Effector CD8-positive, alpha-beta T cell (primary cell): ENCODE results near the gene TRPM2.
"Not testable (repeated sequence)": the region's sequence is repeated elsewhere in the genome, so short reads cannot be mapped to it uniquely, and the experiment has no call there.

ENCODE experiments used
- DNase-seq: peaks from one replicate; lab custom pipeline; 2025; lab: John Stamatoyannopoulos, UW

The TRPM2 gene

GRCh38 chr21:44415073-44416025, 61.9 kb downstream of the TRPM2 start:
- DNase-seq, result no peak

DNA sequence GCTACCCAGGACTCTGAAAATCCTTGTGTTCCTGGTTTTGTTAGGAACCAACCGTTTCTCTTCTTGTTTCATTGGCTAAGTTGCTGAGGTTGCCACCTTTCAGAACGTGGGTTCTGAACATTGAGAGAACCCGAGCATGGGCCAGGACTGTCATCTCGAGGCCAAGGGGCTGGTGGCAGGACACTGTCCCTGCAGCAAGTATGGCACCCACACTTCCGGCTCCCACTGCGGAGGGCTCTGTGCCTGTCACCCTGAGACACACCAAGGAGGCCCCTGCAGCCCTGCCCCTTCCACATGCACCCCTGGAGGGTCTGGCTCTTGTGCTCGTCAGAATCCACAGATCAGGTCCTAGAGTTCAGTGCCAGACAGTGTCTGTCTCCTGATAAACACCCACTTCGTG, 62.8 kb downstream of the TRPM2 start:
- no peak for DNase-seq

DNA sequence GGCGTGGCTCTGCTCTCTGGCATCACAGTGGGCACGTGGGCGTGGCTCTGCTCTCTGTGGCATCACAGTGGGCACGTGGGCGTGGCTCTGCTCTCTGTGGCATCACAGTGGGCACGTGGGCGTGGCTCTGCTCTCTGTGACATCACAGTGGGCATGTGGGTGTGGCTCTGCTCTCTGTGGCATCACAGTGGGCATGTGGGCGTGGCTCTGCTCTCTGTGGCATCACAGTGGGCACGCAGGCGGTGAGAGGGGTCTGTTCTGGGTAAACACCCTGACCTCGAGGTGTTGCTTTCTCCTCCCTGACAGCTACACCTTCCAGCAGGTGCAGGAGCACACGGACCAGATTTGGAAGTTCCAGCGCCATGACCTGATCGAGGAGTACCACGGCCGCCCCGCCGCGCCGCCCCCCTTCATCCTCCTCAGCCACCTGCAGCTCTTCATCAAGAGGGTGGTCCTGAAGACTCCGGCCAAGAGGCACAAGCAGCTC, 64.2 kb downstream of the TRPM2 start:
- not testable (repeated sequence) for DNase-seq

- no peak for DNase-seq
These were observed 64.9 kb downstream of the TRPM2 start for GRCh38 chr21:44418108-44418875.

GRCh38 chr21:44418876-44419230, 65.4 kb downstream of the TRPM2 start:
- no peak for DNase-seq

GRCh38 chr21:44419679-44420078, 66.3 kb downstream of the TRPM2 start:
- no peak for DNase-seq

GRCh38 chr21:44420416-44421205, 67.2 kb downstream of the TRPM2 start:
- DNase-seq, result no peak

GRCh38 chr21:44421901-44422840, 68.8 kb downstream of the TRPM2 start:
- no peak for DNase-seq

DNA sequence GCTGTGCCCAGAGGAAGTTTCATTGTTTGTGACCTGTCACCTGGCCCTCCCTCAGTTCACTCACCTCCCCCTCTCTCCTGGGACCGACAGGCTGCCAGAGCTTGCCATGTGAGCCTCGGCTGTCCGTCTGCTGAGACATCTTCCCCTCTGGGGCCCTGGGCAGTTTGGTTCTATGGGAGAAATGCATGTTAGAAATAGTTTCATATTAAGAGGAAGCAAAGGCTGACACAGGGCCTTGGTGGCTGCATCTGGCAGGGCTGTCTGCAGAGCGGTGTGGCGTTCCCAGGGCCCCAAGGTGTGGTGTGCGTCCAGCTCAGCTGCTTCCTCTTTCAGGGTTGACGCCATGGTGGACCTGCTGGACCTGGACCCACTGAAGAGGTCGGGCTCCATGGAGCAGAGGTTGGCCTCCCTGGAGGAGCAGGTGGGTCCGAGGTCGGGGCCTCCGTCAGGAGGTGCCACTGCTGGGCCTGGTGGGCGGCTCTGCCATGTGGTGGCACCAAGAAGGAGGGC, 69.9 kb downstream of the TRPM2 start:
- DNase-seq, result no peak

DNA sequence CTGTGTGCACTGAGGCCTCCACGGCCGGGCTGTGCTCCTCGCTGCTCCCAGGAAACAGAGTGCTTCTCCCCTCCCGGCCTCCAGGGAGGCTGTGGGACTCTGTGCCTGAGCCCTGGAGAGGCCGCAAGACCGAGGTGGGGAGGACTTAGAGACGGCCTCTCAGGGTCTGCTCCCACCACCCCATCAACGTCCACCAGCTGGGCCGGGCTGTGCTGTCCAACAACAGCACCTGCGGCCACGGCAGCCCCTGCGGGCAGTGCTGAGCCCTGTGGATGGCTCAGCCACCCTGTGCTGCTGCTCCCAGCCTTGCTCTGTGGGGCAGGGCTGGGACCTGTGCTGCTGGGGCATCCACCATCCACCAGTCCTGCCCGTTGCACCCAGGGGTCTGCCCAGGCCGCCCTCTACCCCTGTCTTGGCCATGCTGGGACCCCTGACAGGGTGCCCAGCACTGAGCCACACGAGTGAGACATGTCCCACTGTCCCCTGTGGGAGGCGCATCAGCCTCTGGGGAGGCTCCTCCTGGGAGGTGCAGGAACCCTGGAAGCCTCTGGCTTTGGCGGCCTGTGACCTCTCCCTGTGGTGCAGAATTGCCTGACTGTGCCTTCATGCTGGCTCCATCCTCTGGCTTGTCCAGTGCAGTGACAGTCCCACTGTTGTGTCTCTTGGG, 70.7 kb downstream of the TRPM2 start:
- DNase-seq, result no peak

GRCh38 chr21:44424608-44425306, 71.3 kb downstream of the TRPM2 start:
- DNase-seq, result no peak

GRCh38 chr21:44425307-44425894, 72.0 kb downstream of the TRPM2 start:
- no peak for DNase-seq

DNA sequence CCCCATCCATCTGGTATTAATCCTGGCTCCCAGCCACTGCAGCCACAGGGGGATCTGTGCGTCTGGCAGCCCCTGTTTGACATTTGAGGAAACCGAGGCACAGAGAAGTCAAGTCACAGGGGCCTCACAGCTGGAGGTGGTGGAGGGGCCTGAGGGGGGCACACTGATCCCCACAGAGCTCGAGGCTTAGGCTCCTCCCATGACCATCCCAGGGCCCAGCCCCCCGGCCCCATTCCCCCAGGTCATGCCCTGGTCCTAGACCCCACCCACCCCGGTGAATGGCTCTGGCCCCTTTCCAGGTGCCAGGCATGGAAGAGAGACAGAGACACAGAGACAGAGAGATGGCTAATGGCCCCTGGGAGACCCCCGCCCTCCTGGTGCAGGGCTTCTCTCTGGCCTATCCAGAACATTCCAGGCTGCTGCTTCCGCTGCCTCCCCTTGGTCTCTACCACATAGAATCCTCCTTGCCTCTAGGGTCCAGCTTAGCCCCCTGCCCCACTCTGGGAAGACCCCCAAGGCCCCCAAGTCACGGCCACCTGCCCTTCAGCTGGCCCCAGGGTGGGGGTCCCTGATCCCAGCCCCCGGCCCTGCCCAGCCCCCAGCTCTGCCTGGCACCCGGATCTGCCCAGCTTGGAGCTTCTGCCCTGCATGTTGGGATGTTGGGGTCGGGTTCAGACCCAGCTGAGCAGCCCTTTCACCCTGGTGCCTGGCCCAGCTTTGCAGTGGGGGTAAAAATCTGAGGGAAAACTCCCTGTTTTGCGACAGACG, 72.7 kb downstream of the TRPM2 start:
- DNase-seq, result no peak

DNA sequence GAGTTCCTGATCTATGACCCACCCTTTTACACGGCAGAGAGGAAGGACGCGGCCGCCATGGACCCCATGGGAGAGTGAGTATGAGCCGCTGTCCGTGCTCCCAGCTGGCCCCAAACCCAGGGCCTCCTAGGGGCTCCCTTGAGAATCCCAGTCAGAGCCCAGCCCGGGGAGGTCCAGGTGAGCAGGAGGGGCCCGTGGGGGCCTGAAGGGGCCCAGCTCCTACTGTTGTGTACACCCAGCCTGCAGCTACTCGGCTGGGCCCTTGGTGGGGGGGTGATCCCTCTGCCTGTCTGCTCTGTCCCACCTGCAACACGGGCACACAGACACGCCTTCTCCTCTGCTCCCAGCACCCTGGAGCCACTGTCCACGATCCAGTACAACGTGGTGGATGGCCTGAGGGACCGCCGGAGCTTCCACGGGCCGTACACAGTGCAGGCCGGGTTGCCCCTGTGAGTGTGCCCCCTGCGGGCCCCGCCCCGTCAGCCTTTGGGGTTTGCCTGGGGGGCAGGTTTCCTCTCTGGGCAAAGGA, 73.3 kb downstream of the TRPM2 start:
- DNase-seq, result no peak

GRCh38 chr21:44427241-44428120, 74.1 kb downstream of the TRPM2 start:
- DNase-seq, result no peak

DNA sequence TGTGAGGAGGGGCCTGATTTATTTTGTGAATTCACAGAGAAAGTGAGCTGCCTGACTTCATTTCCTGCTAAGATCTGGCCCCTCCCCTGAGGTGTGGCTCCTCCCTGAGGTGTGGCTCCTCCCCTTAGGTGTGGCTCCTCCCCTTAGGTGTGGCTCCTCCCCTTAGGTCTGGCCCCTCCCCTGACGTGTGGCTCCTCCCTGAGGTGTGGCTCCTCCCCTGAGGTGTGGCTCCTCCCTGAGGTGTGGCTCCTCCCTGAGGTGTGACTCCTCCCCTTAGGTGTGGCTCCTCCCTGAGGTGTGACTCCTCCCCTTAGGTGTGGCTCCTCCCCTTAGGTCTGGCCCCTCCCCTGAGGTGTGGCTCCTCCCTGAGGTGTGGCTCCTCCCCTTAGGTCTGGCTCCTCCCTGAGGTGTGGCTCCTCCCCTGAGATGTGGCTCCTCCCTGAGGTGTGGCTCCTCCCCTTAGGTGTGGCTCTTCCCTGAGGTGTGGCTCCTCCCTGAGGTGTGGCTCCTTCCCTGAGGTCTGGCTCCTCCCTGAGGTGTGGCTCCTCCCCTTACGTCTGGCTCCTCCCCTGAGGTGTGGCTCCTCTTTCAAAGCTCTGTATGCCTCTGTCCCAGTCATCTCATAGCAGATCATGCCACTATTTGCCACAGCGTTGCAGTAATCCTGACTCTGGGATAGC, 75.0 kb downstream of the TRPM2 start:
- peak; percentile 68 for DNase-seq
